Measurements from ENCODE around the gene GABPB2. TPM values are rescaled to one million over a fixed set of nuclear protein-coding genes. Genes with fewer than 3 reads are reported as not detected.

The GABPB2 gene
- total and polyA plus RNA-seq, 2 experiments from 2014 or later = 0.98 to 12.9 TPM

GRCh38 chr1:151113877-151114276 lies 43.3 kb downstream of the GABPB2 start:
- Histone ChIP-seq H3K4me1 (ENCODE audit: insufficient read depth) (no peaks in the 10 kb centered on the region), H4K20me1 (ENCODE audit: insufficient read depth, poor library complexity, severe bottlenecking) (no peaks in the 10 kb centered on the region), H3K9me3 (ENCODE audit: low read depth) (no peaks in the 10 kb centered on the region), H3K4me3 (no peak overlapping the region), H3K79me2 (no peaks in the 10 kb centered on the region), H2AFZ (no peak overlapping the region), H3K36me3 (replicated peaks; ENCODE audit: insufficient read depth, low read depth) (no peaks in the 10 kb centered on the region), H3K9me2 (replicated peaks; ENCODE audit: insufficient read depth) (no peaks in the 10 kb centered on the region), H3K4me2 (no peak overlapping the region), H3K27me3 (no peaks in the 10 kb centered on the region), H3K27ac (no peak overlapping the region)
- 96% methylated on average over 5 of the region's 5 CpGs for WGBS (ENCODE audit: low lambda C conversion rate, missing lambda C conversion rate)
- no peak for TF ChIP-seq CTCF (IDR thresholded peaks at IDR 0.05; ENCODE audit: poor library complexity)
- no peak for TF ChIP-seq EZH2 (IDR thresholded peaks at IDR 0.05; ENCODE audit: borderline replicate concordance)
- TF ChIP-seq EZH2phosphoT487 (IDR thresholded peaks at IDR 0.05; ENCODE audit: low read depth, severe bottlenecking, unreplicated experiment) = no peak
- DNase-seq (ENCODE audit: low spot score) = no peak

GRCh38 chr1:151124763-151125403 lies 54.3 kb downstream of the GABPB2 start:
- no peaks in the 10 kb centered on the region for H3K4me1 ChIP-seq (ENCODE audit: insufficient read depth)
- H4K20me1 ChIP-seq (ENCODE audit: insufficient read depth, poor library complexity, severe bottlenecking) = no peaks in the 10 kb centered on the region
- H2AFZ ChIP-seq = no peak overlapping the region
- H3K36me3 ChIP-seq (replicated peaks; ENCODE audit: insufficient read depth, low read depth) = no peaks in the 10 kb centered on the region
- 74% methylated on average over 5 of the region's 5 CpGs for WGBS (ENCODE audit: low lambda C conversion rate, missing lambda C conversion rate)
- H3K27ac ChIP-seq = no peak overlapping the region
- H3K27me3 ChIP-seq = no peaks in the 10 kb centered on the region
- no peak for DNase-seq (ENCODE audit: low spot score)
- no peaks in the 10 kb centered on the region for H3K9me2 ChIP-seq (replicated peaks; ENCODE audit: insufficient read depth)
- no peak overlapping the region for H3K4me3 ChIP-seq
- H3K4me2 ChIP-seq = no peak overlapping the region
- H3K9me3 ChIP-seq (ENCODE audit: low read depth) = no peaks in the 10 kb centered on the region
- TF ChIP-seq CTCF (IDR thresholded peaks at IDR 0.05; ENCODE audit: poor library complexity) = no peak
- TF ChIP-seq EZH2phosphoT487 (IDR thresholded peaks at IDR 0.05; ENCODE audit: low read depth, severe bottlenecking, unreplicated experiment) = no peak
- H3K79me2 ChIP-seq = no peaks in the 10 kb centered on the region

GRCh38 chr1:151128800-151129199 lies 58.2 kb downstream of the GABPB2 start:
- H3K4me1 ChIP-seq (ENCODE audit: insufficient read depth) = peaks cover 14% of the 10 kb centered on the region
- H2AFZ ChIP-seq = no peak overlapping the region
- H3K79me2 ChIP-seq = no peaks in the 10 kb centered on the region
- 61% methylated on average over 5 of the region's 6 CpGs for WGBS (ENCODE audit: low lambda C conversion rate, missing lambda C conversion rate)
- no peak for TF ChIP-seq EZH2phosphoT487 (IDR thresholded peaks at IDR 0.05; ENCODE audit: low read depth, severe bottlenecking, unreplicated experiment)
- no peak for TF ChIP-seq EZH2 (IDR thresholded peaks at IDR 0.05; ENCODE audit: borderline replicate concordance)
- no peak for TF ChIP-seq CTCF (IDR thresholded peaks at IDR 0.05; ENCODE audit: poor library complexity)
- H3K4me2 ChIP-seq = no peak overlapping the region
- peaks cover 17% of the 10 kb centered on the region for H3K27me3 ChIP-seq
- H4K20me1 ChIP-seq (ENCODE audit: insufficient read depth, poor library complexity, severe bottlenecking) = no peaks in the 10 kb centered on the region
- H3K27ac ChIP-seq = no peak overlapping the region
- H3K4me3 ChIP-seq = no peak overlapping the region
- H3K9me2 ChIP-seq (replicated peaks; ENCODE audit: insufficient read depth) = no peaks in the 10 kb centered on the region
- no peaks in the 10 kb centered on the region for H3K36me3 ChIP-seq (replicated peaks; ENCODE audit: insufficient read depth, low read depth)
- H3K9me3 ChIP-seq (ENCODE audit: low read depth) = no peaks in the 10 kb centered on the region
- no peak for DNase-seq (ENCODE audit: low spot score)

Data from hepatocyte (in vitro differentiated cells).